Ureter (tissue), 1 donor: ENCODE measurements around the gene ZFAND3. TPM values are rescaled to one million over a fixed set of nuclear protein-coding genes. Genes with fewer than 3 reads are reported as not detected.

Experiments
- DNase-seq: peaks from one replicate; pipeline ENCODE4 v3.0.0-alpha.2; 2020; ENCODE audit warnings: low spot score
- total RNA-seq: library from RNA; stranded (reverse); gene quantifications from one replicate; pipeline ENCODE4 v1.2.4, GENCODE V29; 2023
- donor health status: DM: yes; HTN: yes; CAD: no.

The ZFAND3 gene
- total RNA-seq, 1 donor from 2014 or later, result 123 TPM

DNA sequence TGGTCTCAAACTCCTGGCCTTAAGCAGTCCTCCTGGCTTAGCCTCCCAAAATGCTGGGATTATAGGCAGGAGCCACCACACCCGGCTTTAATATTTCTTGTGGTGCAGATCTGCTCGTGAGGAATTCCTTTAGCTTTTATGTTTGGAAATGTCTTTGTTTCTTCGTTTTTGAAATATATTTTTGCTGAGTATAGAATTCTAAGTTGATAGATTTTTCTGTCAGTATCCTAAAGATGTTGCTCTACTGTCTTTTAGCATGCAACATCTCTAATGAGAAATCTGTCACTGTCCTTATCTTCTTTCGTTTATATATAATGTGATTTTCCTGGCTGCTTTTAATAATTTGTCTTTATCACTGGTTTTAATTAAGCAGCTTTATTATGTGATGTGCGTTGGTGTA, 75.1 kb downstream of the ZFAND3 start:
- DNase-seq, result no peak

DNA sequence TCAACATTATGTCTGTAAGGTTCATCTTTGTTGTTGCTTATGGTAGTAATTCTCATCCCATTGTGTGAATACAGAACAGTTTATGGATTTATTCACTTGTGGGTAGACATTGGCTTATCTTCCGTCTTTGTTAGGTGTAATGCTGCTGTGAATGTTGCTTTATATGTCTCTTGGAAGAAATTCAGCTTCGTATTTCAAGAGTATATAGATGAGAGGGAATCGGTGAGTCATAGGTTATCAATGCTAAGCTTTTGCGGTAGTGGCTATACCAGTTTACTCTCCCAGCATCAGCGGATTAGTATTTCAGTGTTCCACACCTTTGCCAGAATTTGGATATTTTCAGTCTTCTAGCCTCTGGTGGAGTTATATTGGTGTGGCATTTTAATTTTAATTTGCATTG, 77.8 kb downstream of the ZFAND3 start:
- DNase-seq, result no peak

DNA sequence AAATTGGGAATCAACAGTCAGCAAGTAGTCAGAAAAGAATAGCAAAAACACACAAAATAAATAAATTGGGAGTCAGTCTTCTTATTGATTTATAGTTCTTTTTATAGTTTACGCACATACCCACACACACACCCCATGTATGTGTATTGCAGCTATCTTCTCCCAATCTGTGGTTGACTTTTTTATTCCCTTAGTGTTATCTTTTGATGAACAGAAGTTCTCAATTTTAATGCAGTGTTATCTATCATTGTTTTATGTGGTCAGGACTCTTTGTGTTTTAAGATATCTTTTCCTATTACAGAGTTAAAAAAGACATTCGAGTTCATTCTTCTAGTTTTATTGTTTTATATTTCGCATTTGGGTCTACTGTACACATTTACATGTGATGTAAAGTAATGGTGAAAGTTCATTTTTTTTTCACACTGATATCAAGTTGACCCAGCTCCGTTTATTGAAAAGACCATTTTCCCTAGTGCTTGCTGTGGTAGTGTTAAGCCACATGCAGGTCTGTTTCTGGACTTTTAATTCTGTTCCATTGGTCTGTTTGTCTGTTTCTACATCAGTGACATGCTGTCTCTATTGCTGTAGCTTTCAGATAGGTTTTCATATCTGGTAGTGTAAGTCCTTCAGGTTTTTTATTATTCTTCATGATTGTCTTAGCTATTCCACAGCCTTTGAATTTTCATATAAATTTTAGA, 78.4 kb downstream of the ZFAND3 start:
- DNase-seq, result no peak

DNA sequence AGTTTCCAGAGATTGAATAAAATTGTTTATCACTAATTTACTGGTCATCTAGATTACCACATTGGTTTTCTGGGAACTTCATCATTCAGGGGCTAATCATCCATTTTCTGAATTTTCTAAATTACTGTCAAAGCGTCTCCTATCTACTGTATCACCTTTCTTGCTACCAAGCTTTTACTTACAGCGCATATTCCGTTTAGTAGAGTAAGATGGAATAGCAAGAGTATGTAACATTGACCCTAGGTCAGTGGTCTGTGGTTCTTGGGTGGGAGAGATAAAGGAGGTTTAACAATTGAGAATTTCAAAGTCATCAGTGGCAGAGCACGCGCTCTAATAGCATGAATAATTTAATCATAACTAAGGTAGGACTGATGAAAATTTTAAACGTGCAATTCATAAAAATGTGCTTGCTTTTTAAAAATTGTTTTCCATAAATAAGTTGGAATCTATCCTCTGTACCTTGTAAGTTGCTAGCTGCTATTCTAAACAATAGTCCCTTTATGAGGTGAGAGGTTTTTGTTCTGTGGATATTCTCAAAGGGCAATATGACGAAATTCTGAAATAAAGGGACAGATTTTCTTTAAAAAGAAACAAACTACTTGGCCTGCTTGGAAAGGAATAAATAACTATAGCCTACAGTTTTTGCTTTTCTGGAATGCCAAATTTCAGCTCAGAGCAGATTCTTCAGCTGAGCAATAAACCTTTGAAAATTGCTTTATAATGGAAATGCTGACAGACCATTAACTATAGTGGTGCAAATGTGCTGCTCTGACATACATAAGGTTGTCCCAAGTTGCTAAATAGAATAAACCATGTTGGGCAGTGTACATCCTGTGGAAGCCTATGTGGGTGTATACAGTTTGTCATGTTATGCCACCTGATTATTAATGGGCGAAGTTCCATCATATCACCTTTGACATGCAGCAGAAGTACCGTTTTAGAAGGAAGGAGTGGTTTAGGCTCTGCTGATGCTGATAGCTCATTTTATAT, 84.1 kb downstream of the ZFAND3 start:
- no peak for DNase-seq

DNA sequence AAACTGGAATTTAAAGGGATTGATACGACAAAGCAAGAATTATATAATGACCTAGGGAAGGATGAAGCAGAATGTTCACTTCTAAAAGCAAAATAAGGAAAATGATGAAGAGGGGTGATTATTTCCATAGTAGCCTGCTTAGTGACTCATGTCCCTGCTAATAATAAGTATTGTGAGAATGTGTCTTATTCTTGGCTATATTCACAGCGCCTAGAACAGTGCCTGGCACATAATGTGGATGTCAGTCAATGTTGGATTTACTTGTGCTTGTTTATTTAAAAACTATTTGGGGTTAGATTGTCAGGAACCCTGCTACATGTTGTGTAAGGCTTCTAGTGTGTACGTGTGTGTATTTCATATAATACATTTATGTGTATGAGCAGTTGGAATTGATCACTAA, 85.1 kb downstream of the ZFAND3 start:
- no peak for DNase-seq

DNA sequence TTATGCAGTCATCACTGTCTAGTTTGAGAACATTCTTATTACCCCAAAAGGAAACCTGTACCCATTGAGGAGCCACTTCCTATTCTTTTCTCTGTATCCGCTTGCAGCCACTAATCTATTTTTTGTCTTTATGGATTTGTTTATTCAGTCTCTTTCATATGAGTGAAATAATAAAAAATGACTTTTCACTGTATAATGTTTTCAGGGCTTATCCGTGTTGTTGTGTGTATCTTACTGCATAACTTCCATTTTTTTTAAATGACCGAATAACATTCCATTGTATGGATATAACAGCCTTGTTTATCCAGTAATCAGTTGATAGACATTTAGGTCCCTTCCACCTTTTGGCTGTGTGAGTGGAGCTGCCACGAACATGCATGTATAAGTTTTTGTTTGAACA, 86.6 kb downstream of the ZFAND3 start:
- DNase-seq, result no peak

DNA sequence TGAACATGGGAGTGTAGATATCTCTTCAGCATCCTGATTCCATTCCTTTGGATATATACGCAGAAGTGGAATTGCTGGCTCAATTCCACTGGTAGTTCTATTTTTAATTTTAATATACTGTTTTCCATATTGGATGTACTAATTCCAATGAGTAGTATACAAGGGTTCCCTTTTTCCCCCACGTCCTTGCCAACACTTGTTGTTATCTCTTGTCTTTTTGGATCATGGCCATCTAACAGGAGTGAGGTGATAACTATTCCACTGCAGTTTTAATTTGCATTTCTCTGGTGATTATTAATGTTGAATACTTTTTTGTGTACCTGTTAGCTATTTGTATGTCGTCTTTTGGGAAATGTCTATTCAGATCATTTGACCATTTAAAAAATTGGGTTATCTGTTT, 91.5 kb downstream of the ZFAND3 start:
- DNase-seq, result no peak

DNA sequence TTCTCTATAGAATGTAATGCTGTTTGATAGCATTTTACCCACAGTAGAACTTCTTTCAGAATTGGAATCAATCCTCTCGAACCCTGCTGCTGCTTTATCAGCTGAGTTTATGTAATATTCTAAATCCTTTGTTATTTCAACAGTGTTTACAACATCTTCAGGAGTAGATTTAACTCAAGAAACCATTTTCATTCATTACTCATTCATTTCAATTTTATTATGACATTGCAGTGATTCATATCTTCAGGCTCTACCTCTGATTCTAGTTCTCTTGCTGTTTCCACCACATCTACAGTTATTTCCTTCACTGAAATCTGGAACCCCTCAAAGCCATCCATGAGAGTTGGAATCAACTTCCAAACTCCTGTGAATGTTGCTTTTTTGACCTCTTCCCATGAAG, 93.7 kb downstream of the ZFAND3 start:
- no peak for DNase-seq

DNA sequence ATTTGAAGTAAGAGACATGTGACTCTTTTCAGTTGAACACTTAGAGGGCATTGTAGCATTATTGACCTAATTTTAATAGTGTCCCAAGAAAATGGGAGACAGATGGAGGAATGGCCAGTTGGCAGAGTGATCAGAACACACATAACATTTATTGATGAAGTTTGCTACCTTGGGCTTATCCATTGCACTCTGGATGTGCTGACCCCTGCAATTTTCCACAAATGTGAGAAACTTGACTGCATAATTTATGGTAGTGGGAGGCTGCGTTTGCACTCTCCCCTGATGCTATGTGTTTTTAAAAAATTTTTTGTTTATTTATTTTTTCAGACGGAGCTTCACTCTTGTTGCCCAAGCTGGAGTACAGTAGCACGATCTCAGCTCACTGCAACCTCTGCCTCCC, 95.9 kb downstream of the ZFAND3 start:
- DNase-seq, result no peak

DNA sequence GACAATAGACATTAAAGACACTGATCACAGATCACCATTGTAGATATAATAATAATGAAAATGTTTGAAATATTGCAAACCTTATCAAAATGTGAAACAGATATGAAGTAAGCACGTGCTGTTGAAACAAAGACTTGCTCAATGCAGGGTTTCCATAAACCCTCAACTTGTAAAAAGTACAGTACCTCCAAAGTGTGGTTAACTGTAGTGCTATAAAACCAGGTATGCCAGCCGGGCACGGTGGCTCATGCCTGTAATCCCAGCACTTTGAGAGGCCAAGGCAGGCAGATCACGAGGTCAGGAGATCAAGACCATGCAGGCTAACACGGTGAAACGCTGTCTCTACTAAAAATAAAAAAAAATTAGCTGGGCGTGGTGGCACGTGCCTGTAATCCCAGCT, 96.6 kb downstream of the ZFAND3 start:
- no peak for DNase-seq

DNA sequence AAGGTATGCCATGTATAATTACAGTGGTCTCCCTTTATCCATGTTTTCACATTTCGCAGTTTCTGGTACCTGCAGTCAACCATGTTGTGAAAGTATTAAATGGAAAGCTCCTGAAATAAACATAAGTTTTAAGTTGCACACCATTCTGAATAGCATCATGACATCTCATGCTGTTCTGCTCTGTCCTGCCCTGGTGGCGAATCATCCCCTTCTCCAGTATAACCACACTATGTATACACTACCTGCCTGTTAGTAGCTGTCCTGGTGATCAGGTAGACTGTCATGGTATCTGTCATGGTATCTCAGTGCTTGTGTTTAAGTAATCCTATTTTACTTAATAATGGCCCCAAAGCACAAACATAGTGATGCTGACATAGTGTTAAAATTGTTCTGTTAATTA, 97.1 kb downstream of the ZFAND3 start:
- DNase-seq, result no peak

DNA sequence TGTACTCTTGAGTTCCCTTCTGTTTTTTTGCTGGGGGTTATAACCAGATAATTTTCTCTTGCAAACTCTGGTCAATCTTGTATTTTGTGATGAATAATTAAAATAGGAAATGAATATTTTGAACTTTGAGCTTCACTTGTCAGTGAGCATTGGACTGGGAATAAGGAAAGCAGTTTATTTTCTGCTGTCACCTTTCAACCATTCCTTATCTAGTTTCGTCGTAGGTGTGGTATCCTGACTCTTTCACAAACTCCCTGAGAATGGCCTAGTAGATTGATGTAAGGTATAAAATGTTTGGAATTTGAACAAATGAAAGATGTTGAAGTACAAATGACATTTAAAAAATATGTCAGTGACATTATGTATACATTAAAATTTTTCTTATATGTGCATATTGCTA, 98.0 kb downstream of the ZFAND3 start:
- no peak for DNase-seq

DNA sequence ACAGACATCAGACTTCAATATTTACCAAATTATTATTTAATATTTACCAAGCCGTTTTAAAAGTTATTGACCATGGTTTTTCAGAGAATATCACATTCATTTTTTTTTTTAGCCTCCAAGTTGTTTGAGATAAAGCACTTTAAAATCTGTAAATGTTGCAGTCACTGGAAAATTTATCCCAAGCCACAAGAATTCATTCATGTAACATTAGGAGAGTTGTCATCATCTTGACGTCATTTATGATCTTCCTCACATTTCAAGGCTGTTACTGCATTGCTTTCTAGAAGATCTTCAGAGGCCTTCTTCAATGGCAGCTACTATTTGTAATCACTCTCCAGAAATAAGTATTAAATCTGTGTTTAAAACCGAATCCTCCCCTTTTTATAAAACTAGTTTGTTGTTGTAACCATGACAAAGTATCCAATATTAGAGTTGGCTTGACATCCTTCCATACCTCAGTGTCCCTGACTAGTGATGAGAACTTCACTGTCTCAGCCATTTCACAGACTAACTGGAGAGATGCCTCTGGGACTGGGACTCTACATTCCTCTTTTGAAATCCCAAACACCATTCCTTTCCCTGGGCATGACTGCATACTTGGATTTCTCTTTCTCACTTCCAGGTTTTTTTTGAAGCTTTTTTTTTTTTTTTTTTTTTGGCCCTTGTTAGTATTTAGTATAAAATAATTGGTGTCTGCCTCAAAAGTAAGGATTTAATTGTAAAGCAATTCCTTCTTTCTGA, 100.1 kb downstream of the ZFAND3 start:
- DNase-seq, result no peak

DNA sequence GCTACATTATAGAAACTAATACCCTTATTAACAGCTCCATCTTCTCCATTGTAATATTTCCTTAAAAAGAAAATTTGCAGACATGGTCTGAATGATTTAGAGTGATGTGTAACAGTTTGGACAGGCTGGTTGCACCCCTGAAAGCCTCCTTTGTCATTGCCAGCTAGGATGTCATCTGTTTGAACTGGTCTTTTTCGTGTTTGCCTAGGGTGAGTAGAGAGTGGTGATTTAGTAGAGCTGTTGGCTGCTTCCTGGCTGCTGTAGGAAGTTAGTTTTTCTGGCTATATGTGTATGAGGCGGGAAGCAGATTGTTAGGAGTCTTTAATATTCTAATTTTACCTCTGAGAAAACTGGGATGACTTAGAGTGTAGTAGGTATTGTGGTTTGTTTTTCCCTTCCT, 101.1 kb downstream of the ZFAND3 start:
- no peak for DNase-seq

DNA sequence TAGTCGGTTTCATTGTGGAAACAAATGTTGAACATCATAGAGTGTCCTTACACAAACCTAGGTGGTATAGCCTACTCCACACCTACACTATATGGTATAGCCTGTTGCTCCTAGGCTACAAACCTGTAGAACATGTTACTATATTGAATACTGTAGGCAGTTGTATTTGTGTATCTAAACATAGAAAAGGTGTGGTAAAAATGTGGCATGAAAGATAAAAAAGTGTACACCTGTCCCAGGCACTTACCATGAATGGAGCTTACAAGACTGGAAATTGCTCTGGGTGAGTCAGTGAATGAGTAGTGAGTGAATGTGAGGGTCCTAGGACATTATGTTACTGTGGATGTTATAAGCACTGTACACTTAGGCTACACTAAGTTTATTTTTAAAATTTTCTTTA, 103.0 kb downstream of the ZFAND3 start:
- no peak for DNase-seq

DNA sequence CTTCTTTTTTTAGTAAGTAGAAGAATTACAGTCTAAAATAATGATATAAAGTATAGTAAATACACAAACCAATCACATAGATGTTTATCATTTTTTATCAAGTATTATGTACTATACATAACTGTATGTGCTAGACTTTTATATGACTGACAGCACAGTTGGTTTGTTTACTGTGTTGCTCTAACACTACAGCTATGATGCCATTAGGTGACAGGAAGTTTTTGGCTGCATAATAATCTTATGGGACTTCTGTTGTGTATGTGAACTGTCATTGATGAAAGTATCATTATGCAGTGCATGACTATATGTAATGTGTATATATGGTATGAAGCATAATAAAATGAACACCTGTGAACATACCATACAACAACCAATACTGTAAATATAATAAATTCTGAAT, 104.0 kb downstream of the ZFAND3 start:
- DNase-seq, result no peak

DNA sequence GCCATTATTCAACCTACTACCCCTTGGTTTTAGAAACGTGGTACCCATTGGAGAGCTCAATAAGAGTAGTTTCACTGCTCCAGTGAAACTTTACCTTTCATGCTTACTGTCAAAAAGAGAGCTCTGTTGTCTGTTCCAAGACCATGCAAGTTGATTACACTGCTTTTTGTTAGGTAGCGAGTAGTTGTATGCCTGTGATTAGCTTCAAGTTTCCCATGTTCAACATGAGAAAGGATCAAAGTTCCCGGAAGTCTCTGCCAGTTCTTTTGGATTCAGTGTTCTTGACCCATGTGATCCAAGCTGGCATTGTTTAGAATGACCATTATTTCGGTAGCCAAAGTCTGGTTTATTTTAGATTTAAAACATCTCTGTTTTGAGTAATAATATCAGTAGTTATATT, 107.1 kb downstream of the ZFAND3 start:
- DNase-seq, result no peak

DNA sequence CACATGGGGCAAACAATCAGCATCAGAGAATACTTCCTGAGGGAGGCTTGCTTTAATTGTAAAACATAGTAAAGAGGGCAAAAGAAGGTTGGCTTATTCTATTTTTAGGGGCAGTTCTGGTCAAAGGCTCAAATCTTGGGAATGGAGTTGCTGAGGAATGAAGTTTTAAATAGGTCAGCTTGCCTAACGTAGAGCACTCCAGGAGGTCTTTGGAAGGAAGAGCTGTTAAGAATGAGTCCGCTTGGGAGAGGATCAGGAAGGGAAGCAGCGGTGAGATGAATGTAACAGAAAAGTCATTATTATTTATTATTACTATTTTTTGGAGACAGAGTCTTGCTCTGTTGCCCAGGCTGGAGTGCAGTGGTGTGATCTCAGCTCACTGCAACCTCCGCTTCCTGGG, 108.7 kb downstream of the ZFAND3 start:
- DNase-seq, result no peak

DNA sequence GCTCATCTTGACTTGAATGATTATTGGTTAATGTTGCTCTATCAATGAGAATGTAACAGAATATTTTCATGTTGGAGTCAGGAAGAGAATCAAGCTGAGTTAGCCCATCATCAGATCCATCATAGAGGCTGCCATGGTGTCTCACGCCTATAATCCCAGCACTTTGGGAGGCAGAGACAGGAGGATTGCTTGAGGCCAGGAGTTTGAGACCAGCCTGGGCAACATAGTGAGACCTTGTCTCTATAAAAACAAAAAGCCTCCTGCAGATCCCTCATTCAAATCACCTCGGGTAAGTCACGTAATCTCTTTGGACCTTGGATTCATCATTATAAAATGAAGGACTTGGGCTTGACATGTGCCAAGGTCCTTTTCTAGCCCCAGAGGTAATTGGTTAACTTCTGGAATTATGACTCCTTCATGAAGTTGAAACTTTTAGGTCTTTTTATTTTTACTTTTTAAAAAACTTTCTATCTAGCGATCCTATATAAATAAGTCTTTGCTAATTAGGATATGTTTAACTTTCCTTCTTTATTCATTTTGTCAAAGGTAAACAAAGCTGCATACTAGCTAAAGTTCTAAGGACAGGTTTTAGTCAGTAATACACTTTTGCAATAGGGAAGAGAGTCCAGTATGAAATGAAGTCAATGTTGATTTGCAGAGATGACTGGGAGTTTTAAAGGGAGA, 110.9 kb downstream of the ZFAND3 start:
- DNase-seq, result no peak

DNA sequence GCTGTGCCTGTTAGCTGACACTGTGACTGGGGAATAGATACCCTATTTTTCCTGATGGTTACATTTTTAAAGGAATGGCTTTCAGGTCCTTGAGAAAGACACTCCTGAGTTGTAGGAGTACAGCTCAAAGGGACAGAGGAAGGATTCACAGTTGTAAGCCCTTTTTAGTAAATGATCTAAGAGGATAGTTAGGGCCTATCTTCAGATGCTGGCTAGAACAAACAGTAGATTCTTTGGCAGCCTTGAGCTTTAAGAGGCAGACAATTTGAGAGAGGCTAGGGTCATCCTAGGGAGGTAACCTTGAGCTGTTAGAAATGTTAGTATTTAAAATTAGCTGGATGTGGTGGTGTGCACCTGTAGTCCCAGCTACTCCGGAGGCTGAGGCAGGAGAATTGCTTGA, 111.5 kb downstream of the ZFAND3 start:
- no peak for DNase-seq

DNA sequence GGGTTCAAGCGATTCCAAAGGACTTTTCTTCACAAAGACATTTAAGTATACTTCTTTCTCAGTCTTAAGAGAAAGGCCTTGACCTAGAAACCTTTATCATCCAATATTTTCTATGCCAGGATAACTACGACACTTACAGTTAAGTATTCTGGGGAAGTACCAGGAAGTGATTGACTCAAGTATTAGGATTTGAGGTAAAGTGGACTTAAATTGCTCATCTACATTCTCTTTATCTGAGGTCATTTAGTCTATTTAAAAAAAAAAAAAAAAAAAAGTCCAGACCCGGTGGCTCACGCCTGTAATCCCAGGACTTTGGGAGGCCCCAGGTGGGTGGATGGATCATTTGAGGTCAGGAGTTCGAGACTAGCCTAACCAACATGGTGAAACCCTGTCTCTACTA, 114.7 kb downstream of the ZFAND3 start:
- no peak for DNase-seq

DNA sequence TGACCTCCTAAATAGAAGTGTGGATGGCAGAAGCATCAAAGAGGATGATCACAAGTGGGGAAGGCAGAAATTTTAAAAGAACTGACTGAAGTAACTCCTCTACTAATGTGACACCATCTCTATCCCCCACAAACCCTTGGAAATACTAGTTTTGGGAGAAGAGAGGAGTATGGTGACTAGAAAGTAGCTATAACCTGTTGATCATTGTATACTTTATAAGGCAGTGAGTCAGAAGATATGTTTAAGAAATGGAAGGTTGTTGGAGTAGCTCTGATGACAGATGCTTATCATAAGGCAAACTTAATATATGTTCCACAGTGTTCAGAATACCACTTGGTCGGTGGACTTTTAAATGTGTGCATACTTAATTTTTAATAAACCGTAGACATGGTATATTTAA, 116.6 kb downstream of the ZFAND3 start:
- DNase-seq, result no peak
